Measurements from ENCODE around the gene REEP1.

The REEP1 gene

GRCh38 chr2:86235196-86235980, 102.0 kb downstream of the REEP1 start:
- CTCF ChIA-PET = interaction anchor here (1.3 kb wide), 1 partner anchor 14 kb away, joined by 9 read pairs; no protein-coding TSS in a partner anchor
- H3K4me3 ChIP-seq (ENCODE audit: low read depth, low read length) = no peak overlapping the region
- DNase-seq (ENCODE audit: low read depth, low spot score) = no peak
- TF ChIP-seq, protein P1, sequence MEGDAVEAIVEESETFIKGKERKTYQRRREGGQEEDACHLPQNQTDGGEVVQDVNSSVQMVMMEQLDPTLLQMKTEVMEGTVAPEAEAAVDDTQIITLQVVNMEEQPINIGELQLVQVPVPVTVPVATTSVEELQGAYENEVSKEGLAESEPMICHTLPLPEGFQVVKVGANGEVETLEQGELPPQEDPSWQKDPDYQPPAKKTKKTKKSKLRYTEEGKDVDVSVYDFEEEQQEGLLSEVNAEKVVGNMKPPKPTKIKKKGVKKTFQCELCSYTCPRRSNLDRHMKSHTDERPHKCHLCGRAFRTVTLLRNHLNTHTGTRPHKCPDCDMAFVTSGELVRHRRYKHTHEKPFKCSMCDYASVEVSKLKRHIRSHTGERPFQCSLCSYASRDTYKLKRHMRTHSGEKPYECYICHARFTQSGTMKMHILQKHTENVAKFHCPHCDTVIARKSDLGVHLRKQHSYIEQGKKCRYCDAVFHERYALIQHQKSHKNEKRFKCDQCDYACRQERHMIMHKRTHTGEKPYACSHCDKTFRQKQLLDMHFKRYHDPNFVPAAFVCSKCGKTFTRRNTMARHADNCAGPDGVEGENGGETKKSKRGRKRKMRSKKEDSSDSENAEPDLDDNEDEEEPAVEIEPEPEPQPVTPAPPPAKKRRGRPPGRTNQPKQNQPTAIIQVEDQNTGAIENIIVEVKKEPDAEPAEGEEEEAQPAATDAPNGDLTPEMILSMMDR (IDR thresholded peaks at IDR 0.05; ENCODE audit: insufficient read depth, low read length, missing control alignments) = no peak
- POLR2A ChIA-PET = no interaction called here

- ChIA-PET POLR2A (no interaction called here), CTCF (interaction anchor here (1.3 kb wide), 1 partner anchor 14 kb away, joined by 9 read pairs; no protein-coding TSS in a partner anchor)
- H3K4me3 ChIP-seq (ENCODE audit: low read depth, low read length) = no peak overlapping the region
- DNase-seq (ENCODE audit: low read depth, low spot score) = no peak
- TF ChIP-seq, protein P1 (IDR thresholded peaks at IDR 0.05; ENCODE audit: insufficient read depth, low read length, missing control alignments) = no peak
These were observed 102.8 kb downstream of the REEP1 start for GRCh38 chr2:86234563-86235131.

DNA sequence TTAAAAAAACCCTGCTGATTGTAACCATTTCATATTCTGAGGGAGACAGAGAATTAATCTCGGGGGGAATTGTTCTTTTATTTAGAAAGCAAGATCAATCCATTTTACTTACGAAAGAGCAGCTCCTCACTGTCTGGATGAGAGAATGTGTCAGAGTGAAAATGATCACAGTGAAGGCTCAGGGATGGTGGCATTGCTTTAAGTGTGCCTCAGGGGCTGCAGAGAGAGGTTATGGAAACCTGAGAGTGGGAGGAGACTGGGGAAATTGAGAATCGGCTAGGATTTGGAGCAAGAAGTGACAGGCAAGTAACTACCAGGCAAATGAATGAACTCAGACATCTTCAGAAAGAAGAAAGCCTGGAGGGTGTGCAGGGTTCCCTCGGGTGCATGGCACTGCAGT, 104.0 kb downstream of the REEP1 start:
- DNase-seq (ENCODE audit: low read depth, low spot score) = no peak
- ChIA-PET CTCF (interaction anchor here (1.5 kb wide), 1 partner anchor 12 kb away, joined by 8 read pairs; no protein-coding TSS in a partner anchor), POLR2A (no interaction called here)
- no peak overlapping the region for H3K4me3 ChIP-seq (ENCODE audit: low read depth, low read length)
- TF ChIP-seq, protein P1 (IDR thresholded peaks at IDR 0.05; ENCODE audit: insufficient read depth, low read length, missing control alignments) = no peak

DNA sequence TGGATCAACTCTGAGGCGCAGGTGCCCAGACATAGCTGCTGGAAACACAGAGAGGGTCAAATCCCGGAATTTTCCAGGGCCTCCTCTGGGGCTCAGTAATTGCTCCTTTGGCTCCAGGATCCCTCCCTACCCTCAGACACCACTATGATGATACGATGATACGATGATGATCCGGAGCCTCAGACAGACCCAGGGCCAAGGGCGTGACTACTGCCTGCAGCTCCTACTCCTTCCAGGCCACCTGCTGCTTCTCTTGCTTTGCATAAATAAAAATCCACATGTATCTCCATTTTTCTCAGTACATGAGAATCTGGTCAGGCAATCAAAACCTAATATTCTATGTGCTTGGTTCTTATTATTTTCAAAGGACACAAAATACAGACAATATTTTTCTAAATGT, 104.5 kb downstream of the REEP1 start:
- ChIA-PET CTCF (interaction anchor here (1.5 kb wide), 1 partner anchor 12 kb away, joined by 8 read pairs; no protein-coding TSS in a partner anchor), POLR2A (no interaction called here)
- H3K4me3 ChIP-seq (ENCODE audit: low read depth, low read length) = no peak overlapping the region
- TF ChIP-seq, protein P1 (IDR thresholded peaks at IDR 0.05; ENCODE audit: insufficient read depth, low read length, missing control alignments) = no peak
- DNase-seq (ENCODE audit: low read depth, low spot score) = no peak

DNA sequence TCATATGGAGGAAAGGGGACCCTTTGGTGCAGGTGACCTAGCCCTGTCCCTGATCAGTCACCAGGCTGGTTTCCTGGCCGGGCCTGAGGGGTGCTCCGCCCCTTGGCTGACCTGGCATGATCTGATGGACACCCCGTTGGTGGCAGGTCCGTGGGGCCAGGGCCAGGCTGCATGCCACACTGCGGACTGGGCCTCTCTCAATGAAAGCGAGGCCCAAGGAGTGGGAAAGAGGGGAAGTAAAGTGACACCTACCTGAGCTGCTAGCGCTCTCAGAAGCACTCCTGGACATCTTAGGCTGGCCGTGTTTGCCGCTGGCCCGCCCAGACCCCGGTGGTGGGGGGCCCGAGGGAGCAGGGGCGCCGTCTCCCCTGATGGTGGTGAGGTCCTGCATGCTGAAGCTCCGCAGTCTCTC, 105.0 kb downstream of the REEP1 start:
- CTCF ChIA-PET = interaction anchor here (1.5 kb wide), 1 partner anchor 11 kb away, joined by 8 read pairs; no protein-coding TSS in a partner anchor
- H3K4me3 ChIP-seq (ENCODE audit: low read depth, low read length) = no peak overlapping the region
- TF ChIP-seq, protein P1 (IDR thresholded peaks at IDR 0.05; ENCODE audit: insufficient read depth, low read length, missing control alignments) = no peak
- no peak for DNase-seq (ENCODE audit: low read depth, low spot score)
- POLR2A ChIA-PET = no interaction called here

DNA sequence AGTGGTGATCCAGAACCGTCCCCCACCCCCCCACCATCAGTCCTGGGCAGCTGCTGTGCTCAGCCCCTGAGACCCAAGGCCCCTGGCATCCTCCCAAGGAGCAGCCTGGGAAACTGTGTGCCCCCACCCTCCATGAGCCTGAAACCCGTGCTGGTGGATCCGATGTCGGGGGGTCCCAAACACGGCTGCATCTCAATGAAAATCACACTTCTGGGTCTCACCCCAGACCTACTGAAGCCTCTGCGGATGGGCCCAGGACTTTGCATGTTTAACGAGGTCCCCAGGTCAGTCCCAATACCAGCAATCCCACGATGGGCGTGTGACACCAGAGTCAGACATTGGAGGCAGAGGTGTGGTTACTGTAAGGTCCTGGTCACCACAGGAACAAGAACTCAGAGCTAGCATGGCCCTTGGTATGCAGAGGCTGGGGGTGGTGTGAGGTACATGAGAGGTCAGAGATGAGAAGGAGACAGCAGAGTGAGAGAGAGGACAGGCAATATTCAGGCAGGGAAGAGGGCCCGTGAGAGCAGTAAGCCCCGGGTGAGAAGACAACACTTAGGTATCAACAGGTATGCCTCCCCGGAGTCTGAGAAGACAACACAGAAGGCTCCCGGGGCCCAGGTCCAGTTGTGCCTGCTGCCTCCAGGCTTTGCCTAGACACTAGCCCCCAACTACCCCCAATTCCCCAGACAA, 105.6 kb downstream of the REEP1 start:
- CTCF ChIA-PET = no interaction called here
- TF ChIP-seq, protein P1 (IDR thresholded peaks at IDR 0.05; ENCODE audit: insufficient read depth, low read length, missing control alignments) = no peak
- POLR2A ChIA-PET = no interaction called here
- DNase-seq (ENCODE audit: low read depth, low spot score) = no peak
- no peak overlapping the region for H3K4me3 ChIP-seq (ENCODE audit: low read depth, low read length)
